ENCODE results near the gene TSPO. TPM values are rescaled to one million over a fixed set of nuclear protein-coding genes. Genes with fewer than 3 reads are reported as not detected.

The TSPO gene
- polyA plus RNA-seq, 1 of the 3 experiments (the other 2 are of a cell fraction) = 156 TPM

DNA sequence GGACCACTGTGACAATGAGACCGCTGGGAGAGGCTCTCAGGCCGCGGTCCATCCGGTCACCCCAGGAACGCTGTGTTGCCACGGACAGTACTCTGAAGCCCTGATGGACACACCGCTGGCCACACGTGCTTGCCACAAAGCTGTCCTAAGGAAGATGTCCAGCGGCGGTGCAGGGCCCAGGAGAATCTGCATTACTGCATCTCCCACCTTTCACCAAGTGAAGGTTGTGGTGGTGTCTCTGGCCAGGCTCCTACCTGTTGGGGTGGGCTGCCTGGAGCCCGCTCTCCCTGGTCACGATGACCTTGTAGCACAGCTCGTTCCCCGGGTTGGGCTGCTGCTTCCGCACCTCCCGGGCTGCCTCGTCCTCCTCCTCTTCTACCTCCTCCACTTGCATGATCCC, 31.4 kb downstream of the TSPO start:
- Histone ChIP-seq H4K20me1 (ENCODE audit: insufficient read depth) (no peaks in the 10 kb centered on the region), H3K9ac (no peak overlapping the region), H3K79me2 (ENCODE audit: insufficient read depth) (peaks cover 2% of the 10 kb centered on the region; the same call in 1 of the 2 replicates), H3K4me3 (ENCODE audit: low read depth in 2 of 2, low read length in 1 of 2) (no peak overlapping the region), H3K27ac (ENCODE audit: low read depth in 2 of 2, low read length in 1 of 2) (no peak overlapping the region), H3K36me3 (replicated peaks in 1 of 2; ENCODE audit: control insufficient read depth in 1 of 2, insufficient read depth in 2 of 2, low read length in 1 of 2) (peaks cover 0 to 9% of the 10 kb centered on the region in 2 experiments), H3K9me2 (no peaks in the 10 kb centered on the region), H3K4me2 (no peak overlapping the region), H3K27me3 (ENCODE audit: insufficient read depth) (no peaks in the 10 kb centered on the region), H2AFZ (ENCODE audit: low read depth) (no peak overlapping the region), H3K9me3 (no peaks in the 10 kb centered on the region), H3K4me1 (ENCODE audit: control insufficient read depth in 1 of 2, insufficient read depth in 2 of 2, low read depth in 1 of 2, low read length in 1 of 2) (peaks cover 0 to 10% of the 10 kb centered on the region in 2 experiments; a peak in 1 of 4 replicates), H3F3A (replicated peaks; ENCODE audit: insufficient read depth) (peaks cover 2% of the 10 kb centered on the region)
- 100% methylated on average over 5 of the region's 17 CpGs for WGBS (ENCODE audit: low lambda C conversion rate)
- POLR2A ChIA-PET = no interaction called here
- CTCF ChIA-PET = no interaction called here
- no peak for TF ChIP-seq CTCF (IDR thresholded peaks at IDR 0.05)
- TF ChIP-seq MXI1 (IDR thresholded peaks at IDR 0.05; ENCODE audit: low read depth, low read length) = no peak
- TF ChIP-seq MEF2A (IDR thresholded peaks at IDR 0.05; ENCODE audit: borderline replicate concordance, low read depth) = no peak
- TF ChIP-seq IRF3 (IDR thresholded peaks at IDR 0.05; ENCODE audit: low read depth, low read length) = no peak
- TF ChIP-seq, protein P1, sequence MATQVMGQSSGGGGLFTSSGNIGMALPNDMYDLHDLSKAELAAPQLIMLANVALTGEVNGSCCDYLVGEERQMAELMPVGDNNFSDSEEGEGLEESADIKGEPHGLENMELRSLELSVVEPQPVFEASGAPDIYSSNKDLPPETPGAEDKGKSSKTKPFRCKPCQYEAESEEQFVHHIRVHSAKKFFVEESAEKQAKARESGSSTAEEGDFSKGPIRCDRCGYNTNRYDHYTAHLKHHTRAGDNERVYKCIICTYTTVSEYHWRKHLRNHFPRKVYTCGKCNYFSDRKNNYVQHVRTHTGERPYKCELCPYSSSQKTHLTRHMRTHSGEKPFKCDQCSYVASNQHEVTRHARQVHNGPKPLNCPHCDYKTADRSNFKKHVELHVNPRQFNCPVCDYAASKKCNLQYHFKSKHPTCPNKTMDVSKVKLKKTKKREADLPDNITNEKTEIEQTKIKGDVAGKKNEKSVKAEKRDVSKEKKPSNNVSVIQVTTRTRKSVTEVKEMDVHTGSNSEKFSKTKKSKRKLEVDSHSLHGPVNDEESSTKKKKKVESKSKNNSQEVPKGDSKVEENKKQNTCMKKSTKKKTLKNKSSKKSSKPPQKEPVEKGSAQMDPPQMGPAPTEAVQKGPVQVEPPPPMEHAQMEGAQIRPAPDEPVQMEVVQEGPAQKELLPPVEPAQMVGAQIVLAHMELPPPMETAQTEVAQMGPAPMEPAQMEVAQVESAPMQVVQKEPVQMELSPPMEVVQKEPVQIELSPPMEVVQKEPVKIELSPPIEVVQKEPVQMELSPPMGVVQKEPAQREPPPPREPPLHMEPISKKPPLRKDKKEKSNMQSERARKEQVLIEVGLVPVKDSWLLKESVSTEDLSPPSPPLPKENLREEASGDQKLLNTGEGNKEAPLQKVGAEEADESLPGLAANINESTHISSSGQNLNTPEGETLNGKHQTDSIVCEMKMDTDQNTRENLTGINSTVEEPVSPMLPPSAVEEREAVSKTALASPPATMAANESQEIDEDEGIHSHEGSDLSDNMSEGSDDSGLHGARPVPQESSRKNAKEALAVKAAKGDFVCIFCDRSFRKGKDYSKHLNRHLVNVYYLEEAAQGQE (IDR thresholded peaks at IDR 0.05; ENCODE audit: low read depth, low read length) = no peak
- no peak for TF ChIP-seq RAD21 (IDR thresholded peaks at IDR 0.05; ENCODE audit: low read length)
- TF ChIP-seq EP300 (IDR thresholded peaks at IDR 0.05; ENCODE audit: borderline replicate concordance in 1 of 2, low read depth in 1 of 2, low read length in 1 of 2) = no peak
- TF ChIP-seq RFX5 (IDR thresholded peaks at IDR 0.05; ENCODE audit: low read length) = no peak
- no peak for TF ChIP-seq FOXJ3 (CRISPR knock-in tag; IDR thresholded peaks at IDR 0.05)
- no peak for TF ChIP-seq USF2 (IDR thresholded peaks at IDR 0.05; ENCODE audit: borderline replicate concordance, low read depth, low read length)
- TF ChIP-seq YY1 (IDR thresholded peaks at IDR 0.05; ENCODE audit: low read depth) = no peak
- no peak for TF ChIP-seq NRF1 (IDR thresholded peaks at IDR 0.05; ENCODE audit: low read depth, low read length)
- no peak for DNase-seq

Data from SK-N-SH (cell line).